HCT116 (cell line): ENCODE results near the gene CAMKK2. TPM values are rescaled to one million over a fixed set of nuclear protein-coding genes. Genes with fewer than 3 reads are reported as not detected.

Experiments used
- ATAC-seq: fragments of 200-7000 bp; cut with Tn5 transposase; 2 replicates; pipeline ENCODE4 v1.9.1; 2020; ENCODE audit warnings: mild to moderate bottlenecking, moderate library complexity
- BruUV-seq: library from RNA; stranded (reverse); fragments of 400-500 nt; replicated peaks from 2 replicates; lab custom pipeline; 2021; lab: Mats Ljungman, UMichigan
- CTCF ChIA-PET: fragments of 300-600 bp; sonication (Branson Sonifier 250); formaldehyde crosslinking; loops from one replicate; lab custom pipeline; 2021; ENCODE audit warnings: antibody characterized with exemption; lab: Charles Lee
- POLR2A ChIA-PET: fragments of 300-600, 350-600 bp; sonication (Branson Sonifier 250); formaldehyde crosslinking; loops from one replicate; lab custom pipeline; 2021; ENCODE audit warnings: antibody characterized with exemption; lab: Charles Lee
- RAD21 ChIA-PET, 2 experiments: fragments of 300-600 bp; sonication (Branson Sonifier 250); formaldehyde crosslinking; loops; one replicate each; lab custom pipeline; 2023; ENCODE audit warnings: low total read pairs in 2 of 2; ENCODE audit not compliant: uncharacterized antibody in 2 of 2, unreplicated experiment in 2 of 2, low non-redundant PET in 1 of 2; lab: Charles Lee
- DNase-seq: peaks from one replicate; pipeline ENCODE4 v3.0.0-alpha.2; 2010; ENCODE audit warnings: low read depth, low spot score
- H2AFZ ChIP-seq: fragments of 200-600 bp; shearing (Covaris generic), sonication (generic); 2 replicates; pipeline ENCODE4 v1.6.1; 2017; ENCODE audit warnings: low read depth, mixed run types, mixed read lengths, antibody characterized with exemption, low read length; ENCODE audit not compliant: poor library complexity, severe bottlenecking
- H3K27ac ChIP-seq: 2 replicates; pipeline ENCODE4 v1.5.1; 2012; ENCODE audit warnings: low read depth, low read length
- H3K27me3 ChIP-seq: fragments of 200-600 bp; sonication (generic); 2 replicates; pipeline ENCODE4 v1.6.1; 2016; ENCODE audit warnings: mixed run types, low read length, mixed read lengths; ENCODE audit not compliant: insufficient read depth
- H3K36me3 ChIP-seq, 2 experiments: fragments of 200-500 bp in 1 of 2; fragments of 200-600 bp in 1 of 2; sonication (Bioruptor generic) in 1 of 2; sonication (generic) in 1 of 2; 2 replicates each; pipeline versions ENCODE4 v1.5.1 to v1.6.1; 2014 to 2016; ENCODE audit warnings: low read length in 2 of 2, inconsistent platforms in 1 of 2, mixed read lengths in 1 of 2, mixed run types in 1 of 2; ENCODE audit not compliant: insufficient read depth in 2 of 2, control insufficient read depth in 1 of 2
- H3K4me1 ChIP-seq, 2 experiments: fragments of 200-600 bp in 1 of 2; sonication (generic) in 1 of 2; 2 replicates each; pipeline versions ENCODE4 v1.5.1 to v1.6.1; 2012 to 2017; ENCODE audit warnings: low read length in 2 of 2, inconsistent platforms in 1 of 2, mild to moderate bottlenecking in 1 of 2, mixed read lengths in 1 of 2, mixed run types in 1 of 2, moderate library complexity in 1 of 2; ENCODE audit not compliant: insufficient read depth in 2 of 2, control insufficient read depth in 1 of 2
- H3K4me2 ChIP-seq: fragments of 200-600 bp; sonication (generic); 2 replicates; pipeline ENCODE4 v1.6.1; 2017; ENCODE audit warnings: mixed run types, low read length, mixed read lengths
- H3K4me3 ChIP-seq, 2 experiments: fragments of 200-600 bp in 1 of 2; sonication (generic) in 1 of 2; replicated peaks in 1 of 2; 2 replicates each; pipeline ENCODE4 v1.5.1; 2011 to 2016; ENCODE audit warnings: low read length in 2 of 2, control low read depth in 1 of 2, low read depth in 1 of 2, mild to moderate bottlenecking in 1 of 2, mixed read lengths in 1 of 2, mixed run types in 1 of 2
- H3K79me2 ChIP-seq: fragments of 200-600 bp; sonication (generic); 2 replicates; pipeline ENCODE4 v1.6.1; 2017; ENCODE audit warnings: mild to moderate bottlenecking, mixed run types, low read length, moderate library complexity, mixed read lengths; ENCODE audit not compliant: insufficient read depth
- H3K9ac ChIP-seq: fragments of 200-600 bp; sonication (generic); 2 replicates; pipeline ENCODE4 v1.6.1; 2016; ENCODE audit warnings: low read length, mixed read lengths
- H3K9me2 ChIP-seq: fragments of 200-600 bp; sonication (generic), shearing (Covaris generic); 2 replicates; pipeline ENCODE4 v1.6.1; 2017; ENCODE audit warnings: mixed run types, mild to moderate bottlenecking, moderate library complexity; ENCODE audit not compliant: insufficient read depth
- H3K9me3 ChIP-seq, 2 experiments: fragments of 200-500 bp in 1 of 2; fragments of 200-600 bp in 1 of 2; sonication (Bioruptor generic) in 1 of 2; sonication (generic) in 1 of 2; 2 replicates each; pipeline ENCODE4 v1.6.1; 2014 to 2017; ENCODE audit warnings: low read length in 2 of 2, mixed read lengths in 2 of 2, inconsistent platforms in 1 of 2, low read depth in 1 of 2, mild to moderate bottlenecking in 1 of 2, mixed run types in 1 of 2, moderate library complexity in 1 of 2; ENCODE audit not compliant: control insufficient read depth in 1 of 2, insufficient read depth in 1 of 2
- H4K20me1 ChIP-seq: fragments of 200-600 bp; sonication (generic), shearing (Covaris generic); 2 replicates; pipeline ENCODE4 v1.6.1; 2017; ENCODE audit warnings: mixed run types, mild to moderate bottlenecking, moderate library complexity; ENCODE audit not compliant: insufficient read depth
- ATF3 ChIP-seq: IDR thresholded peaks from 2 replicates; pipeline ENCODE4 v1.6.1; 2012
- CEBPB ChIP-seq: IDR thresholded peaks from 2 replicates; pipeline ENCODE4 v1.6.1; 2012; ENCODE audit warnings: low read depth
- CTCF ChIP-seq, 3 experiments: fragments of 200-600 bp in 1 of 3; sonication (generic) in 1 of 3; IDR thresholded peaks in 2 of 3; conservative IDR thresholded peaks in 1 of 3; 2 replicates each; pipeline ENCODE4 v1.5.1; 2012 to 2017; ENCODE audit warnings: low read depth in 2 of 3, low read length in 2 of 3, antibody characterized with exemption in 1 of 3, borderline replicate concordance in 1 of 3, control low read depth in 1 of 3, mild to moderate bottlenecking in 1 of 3, mixed read lengths in 1 of 3, mixed run types in 1 of 3, moderate library complexity in 1 of 3; ENCODE audit not compliant: insufficient read depth in 1 of 3
- ELF1 ChIP-seq: IDR thresholded peaks from 2 replicates; pipeline ENCODE4 v1.6.1; 2012; ENCODE audit warnings: low read depth, borderline replicate concordance
- EZH2 ChIP-seq: fragments of 200-600 bp; sonication (generic); IDR thresholded peaks from 2 replicates; pipeline ENCODE4 v1.6.1; 2017; ENCODE audit warnings: antibody characterized with exemption, mixed run types
- EZH2phosphoT487 ChIP-seq: fragments of 200-600 bp; IDR thresholded peaks from 2 replicates; pipeline ENCODE4 v1.6.1; 2018; ENCODE audit warnings: antibody characterized with exemption, borderline replicate concordance
- FOSL1 ChIP-seq: IDR thresholded peaks from 2 replicates; pipeline ENCODE4 v1.6.1; 2012; ENCODE audit warnings: low read depth
- MAX ChIP-seq: IDR thresholded peaks from 2 replicates; pipeline ENCODE4 v1.6.1; 2012
- POLR2A ChIP-seq: IDR thresholded peaks from 2 replicates; pipeline ENCODE4 v1.7.0; 2011; ENCODE audit warnings: borderline replicate concordance; ENCODE audit not compliant: insufficient read depth, insufficient read length; ENCODE audit errors: extremely low read depth
- POLR2AphosphoS5 ChIP-seq: IDR thresholded peaks from 2 replicates; pipeline ENCODE4 v1.6.1; 2011; ENCODE audit warnings: mild to moderate bottlenecking, low read depth, low read length, moderate library complexity
- RAD21 ChIP-seq: IDR thresholded peaks from 2 replicates; pipeline ENCODE4 v1.6.1; 2012; ENCODE audit warnings: low read depth, mild to moderate bottlenecking
- REST ChIP-seq: IDR thresholded peaks from 2 replicates; pipeline ENCODE4 v1.6.1; 2012; ENCODE audit warnings: low read depth
- SRF ChIP-seq: IDR thresholded peaks from 2 replicates; pipeline ENCODE4 v1.6.1; 2012; ENCODE audit warnings: low read depth
- YY1 ChIP-seq: IDR thresholded peaks from 2 replicates; pipeline ENCODE4 v1.6.1; 2011; ENCODE audit warnings: low read length, low read depth, moderate library complexity, mild to moderate bottlenecking; ENCODE audit not compliant: insufficient replicate concordance; ENCODE audit errors: extremely low read depth
- ZFX ChIP-seq: fragments of 450-650 bp; IDR thresholded peaks from 2 replicates; pipeline ENCODE4 v1.6.1; 2017
- ZNF274 ChIP-seq: fragments of 200-500 bp; sonication (Bioruptor generic); IDR thresholded peaks from 2 replicates; pipeline ENCODE4 v1.6.1; 2014; ENCODE audit warnings: mild to moderate bottlenecking, low read depth, low read length, inconsistent platforms
- intact Hi-C: fragments of 100-400 bp; cut with micrococcal nuclease; formaldehyde crosslinking; loops from 2 replicates; pipeline ENCODE4 v1.10.0; 2022
- total RNA-seq: library from RNA; stranded (reverse); gene quantifications from one replicate; pipeline ENCODE4 v1.2.1, GENCODE V29; 2021; ENCODE audit not compliant: unreplicated experiment

CAMKK2 gene
- total RNA-seq, 1 experiment from 2014 or later, result 33.8 TPM

GRCh38 chr12:121228919-121229665 is 67.4 kb downstream of the CAMKK2 start:
- TF ChIP-seq POLR2A (no peak), FOSL1 (no peak), ATF3 (no peak), SRF (no peak), RAD21 (no peak), EZH2 (no peak), CTCF (IDR thresholded peaks at IDR 0.05 in 2 of 3, conservative IDR thresholded peaks at IDR 0.05 in 1 of 3; ENCODE audit: borderline replicate concordance in 1 of 3, insufficient read depth in 1 of 3, low read depth in 2 of 3, low read length in 2 of 3) (no peak), ELF1 (no peak), YY1 (no peak), REST (no peak), ZNF274 (no peak), MAX (no peak), EZH2phosphoT487 (no peak), CEBPB (no peak), POLR2AphosphoS5 (no peak), ZFX (no peak)
- peaks cover 0 to 2% of the 10 kb centered on the region in 2 experiments; a peak in 1 of 4 replicates for H3K36me3 ChIP-seq
- no peaks in the 10 kb centered on the region for H3K9me3 ChIP-seq
- peak overlapping the region; percentile 6 for H3K9ac ChIP-seq
- H3K4me3 ChIP-seq, result no peak overlapping the region
- peaks cover 13 to 20% of the 10 kb centered on the region in 2 experiments for H3K4me1 ChIP-seq
- intact Hi-C loops, result no loop called here
- ATAC-seq, result no peak
- peak overlapping the region; percentile 69 for H3K4me2 ChIP-seq
- DNase-seq, result no peak
- no peaks in the 10 kb centered on the region for H4K20me1 ChIP-seq
- BruUV-seq, result no TSS peak
- H2AFZ ChIP-seq, result no peak overlapping the region
- peak overlapping the region; percentile 75 for H3K27ac ChIP-seq
- no peaks in the 10 kb centered on the region for H3K79me2 ChIP-seq
- H3K9me2 ChIP-seq, result no peaks in the 10 kb centered on the region
- ChIA-PET CTCF (interaction anchor here (1.0 to 2.0 kb wide), 5 partner anchors 10 to 246 kb away, joined by 3 to 7 read pairs (median 3); no protein-coding TSS in a partner anchor), RAD21 (no interaction called here), POLR2A (no interaction called here)
- H3K27me3 ChIP-seq, result no peaks in the 10 kb centered on the region
